ENCODE measurements around the gene PAX7. TPM values are rescaled to one million over a fixed set of nuclear protein-coding genes. Genes with fewer than 3 reads are reported as not detected.

The PAX7 gene
- total RNA-seq, 1 donor from 2014 or later: 0.05 TPM

DNA sequence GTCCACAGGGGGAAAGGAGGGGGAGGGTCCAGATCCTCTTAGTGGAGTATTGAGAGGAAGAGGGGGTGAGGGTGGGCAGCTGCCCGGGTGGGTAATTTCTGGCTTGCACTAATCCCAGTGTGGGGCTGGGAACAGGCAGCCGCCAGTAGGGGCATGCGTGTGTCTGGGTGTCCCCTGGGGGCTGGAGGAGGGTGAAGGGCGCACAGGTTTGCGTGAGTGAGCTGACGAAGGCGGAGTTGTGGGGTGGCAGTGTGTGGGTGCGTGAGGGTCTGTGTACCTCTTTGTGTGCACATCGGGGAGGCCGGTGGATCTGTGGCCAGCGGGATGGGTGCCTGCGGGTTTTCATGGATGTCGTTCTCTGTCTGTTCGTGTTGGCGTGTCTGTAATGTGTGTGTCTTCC is 97.3 kb downstream of the PAX7 start:
- no peaks in the 10 kb centered on the region for H3K9me3 Mint-ChIP-seq (ENCODE audit: unreplicated experiment)
- H3K4me3 Mint-ChIP-seq (ENCODE audit: unreplicated experiment): no peak overlapping the region
- no peak overlapping the region for H3K27ac ChIP-seq (ENCODE audit: low read depth, low read length)
- H3K27me3 ChIP-seq (ENCODE audit: insufficient read depth, low read length): peaks cover 5% of the 10 kb centered on the region
- FAIRE-seq: no peak
- H3K9ac ChIP-seq (ENCODE audit: low read length): no peak overlapping the region
- H3K4me1 Mint-ChIP-seq (ENCODE audit: low read depth, unreplicated experiment): no peaks in the 10 kb centered on the region
- H3K9me3 ChIP-seq (ENCODE audit: insufficient read depth, low read depth, low read length): no peaks in the 10 kb centered on the region
- TF ChIP-seq EZH2 (IDR thresholded peaks at IDR 0.05; ENCODE audit: insufficient read depth, low read length): no peak
- TF ChIP-seq, protein P1, sequence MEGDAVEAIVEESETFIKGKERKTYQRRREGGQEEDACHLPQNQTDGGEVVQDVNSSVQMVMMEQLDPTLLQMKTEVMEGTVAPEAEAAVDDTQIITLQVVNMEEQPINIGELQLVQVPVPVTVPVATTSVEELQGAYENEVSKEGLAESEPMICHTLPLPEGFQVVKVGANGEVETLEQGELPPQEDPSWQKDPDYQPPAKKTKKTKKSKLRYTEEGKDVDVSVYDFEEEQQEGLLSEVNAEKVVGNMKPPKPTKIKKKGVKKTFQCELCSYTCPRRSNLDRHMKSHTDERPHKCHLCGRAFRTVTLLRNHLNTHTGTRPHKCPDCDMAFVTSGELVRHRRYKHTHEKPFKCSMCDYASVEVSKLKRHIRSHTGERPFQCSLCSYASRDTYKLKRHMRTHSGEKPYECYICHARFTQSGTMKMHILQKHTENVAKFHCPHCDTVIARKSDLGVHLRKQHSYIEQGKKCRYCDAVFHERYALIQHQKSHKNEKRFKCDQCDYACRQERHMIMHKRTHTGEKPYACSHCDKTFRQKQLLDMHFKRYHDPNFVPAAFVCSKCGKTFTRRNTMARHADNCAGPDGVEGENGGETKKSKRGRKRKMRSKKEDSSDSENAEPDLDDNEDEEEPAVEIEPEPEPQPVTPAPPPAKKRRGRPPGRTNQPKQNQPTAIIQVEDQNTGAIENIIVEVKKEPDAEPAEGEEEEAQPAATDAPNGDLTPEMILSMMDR (IDR thresholded peaks at IDR 0.05; ENCODE audit: insufficient read depth, low read depth, low read length): no peak
- no peak overlapping the region for H3K27ac Mint-ChIP-seq (ENCODE audit: unreplicated experiment)
- H4K20me1 ChIP-seq (ENCODE audit: insufficient read depth, low read length): no peaks in the 10 kb centered on the region
- H3K4me2 ChIP-seq (ENCODE audit: low read length): no peak overlapping the region
- no peak overlapping the region for H2AFZ ChIP-seq (ENCODE audit: low read depth, low read length)
- no peaks in the 10 kb centered on the region for H3K36me3 Mint-ChIP-seq (ENCODE audit: low read depth, unreplicated experiment)
- H3K4me1 ChIP-seq (ENCODE audit: insufficient read depth, low read length): no peaks in the 10 kb centered on the region
- H3K79me2 ChIP-seq (ENCODE audit: insufficient read depth, low read length): no peaks in the 10 kb centered on the region
- no peak for DNase-seq (ENCODE audit: low read depth)
- peaks cover 60% of the 10 kb centered on the region for H3K27me3 Mint-ChIP-seq (ENCODE audit: low read depth, unreplicated experiment)
- H3K36me3 ChIP-seq (ENCODE audit: insufficient read depth, low read length): no peaks in the 10 kb centered on the region
- H3K4me3 ChIP-seq (ENCODE audit: insufficient read depth, low read depth, low read length): no peak overlapping the region

DNA sequence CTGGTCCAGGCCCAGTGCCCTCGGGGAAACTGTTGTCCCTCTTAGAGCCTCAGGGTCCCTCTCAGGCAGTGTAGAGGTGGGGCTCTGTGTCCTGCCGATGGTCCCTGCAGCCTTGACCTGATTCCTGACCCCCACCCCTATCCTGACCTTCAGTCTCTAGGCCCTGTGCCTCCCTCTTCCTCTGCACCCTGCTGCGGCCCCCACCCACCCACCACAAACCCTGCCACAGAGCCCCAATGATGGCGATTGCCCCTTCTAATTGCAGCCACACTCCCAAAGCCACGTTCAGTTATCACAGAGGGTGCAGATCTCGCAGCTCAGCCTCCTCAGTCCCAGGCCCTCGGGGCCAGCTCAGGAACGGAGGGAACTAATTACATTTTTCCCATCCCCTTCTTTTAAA is 99.7 kb downstream of the PAX7 start:
- Mint-ChIP-seq H3K9me3 (ENCODE audit: unreplicated experiment) (no peaks in the 10 kb centered on the region), H3K4me3 (ENCODE audit: unreplicated experiment) (no peak overlapping the region), H3K27me3 (ENCODE audit: low read depth, unreplicated experiment) (peaks cover 71% of the 10 kb centered on the region), H3K4me1 (ENCODE audit: low read depth, unreplicated experiment) (no peaks in the 10 kb centered on the region), H3K27ac (ENCODE audit: unreplicated experiment) (no peak overlapping the region), H3K36me3 (ENCODE audit: low read depth, unreplicated experiment) (no peaks in the 10 kb centered on the region)
- no peaks in the 10 kb centered on the region for H3K9me3 ChIP-seq (ENCODE audit: insufficient read depth, low read depth, low read length)
- H3K9ac ChIP-seq (ENCODE audit: low read length): no peak overlapping the region
- no peak overlapping the region for H2AFZ ChIP-seq (ENCODE audit: low read depth, low read length)
- FAIRE-seq (no peak), DNase-seq (ENCODE audit: low read depth) (no peak)
- H4K20me1 ChIP-seq (ENCODE audit: insufficient read depth, low read length): no peaks in the 10 kb centered on the region
- H3K4me1 ChIP-seq (ENCODE audit: insufficient read depth, low read length): no peaks in the 10 kb centered on the region
- H3K4me2 ChIP-seq (ENCODE audit: low read length): no peak overlapping the region
- no peak overlapping the region for H3K27ac ChIP-seq (ENCODE audit: low read depth, low read length)
- no peaks in the 10 kb centered on the region for H3K79me2 ChIP-seq (ENCODE audit: insufficient read depth, low read length)
- TF ChIP-seq EZH2 (IDR thresholded peaks at IDR 0.05; ENCODE audit: insufficient read depth, low read length): no peak
- no peak overlapping the region for H3K4me3 ChIP-seq (ENCODE audit: insufficient read depth, low read depth, low read length)
- H3K27me3 ChIP-seq (ENCODE audit: insufficient read depth, low read length): peaks cover 6% of the 10 kb centered on the region
- no peaks in the 10 kb centered on the region for H3K36me3 ChIP-seq (ENCODE audit: insufficient read depth, low read length)

DNA sequence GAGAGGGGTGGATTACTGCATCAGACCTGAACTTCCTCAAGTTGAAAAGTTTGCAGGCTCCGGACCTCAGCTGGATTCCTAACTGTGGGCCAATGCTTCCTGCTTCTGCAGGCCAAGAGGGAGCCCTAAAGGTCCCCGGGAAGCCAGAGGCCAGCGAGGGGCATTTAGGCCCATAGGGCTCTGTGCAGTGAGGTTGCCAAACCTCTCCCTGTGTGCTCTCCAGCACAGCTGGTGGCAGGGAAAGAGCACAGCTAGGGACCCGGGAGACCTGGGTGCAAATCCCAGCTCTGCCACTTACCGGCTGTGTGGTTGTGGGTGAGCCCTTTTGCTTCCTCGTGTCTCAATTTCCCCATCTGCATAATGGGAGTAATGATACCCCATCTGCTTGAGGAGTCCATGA is 100.5 kb downstream of the PAX7 start:
- FAIRE-seq (no peak), DNase-seq (ENCODE audit: low read depth) (no peak)
- peaks cover 69% of the 10 kb centered on the region for H3K27me3 Mint-ChIP-seq (ENCODE audit: low read depth, unreplicated experiment)

More for the DNA sequence above, 100.5 kb downstream of the PAX7 start:
- peaks cover 4% of the 10 kb centered on the region for H3K27me3 ChIP-seq (ENCODE audit: insufficient read depth, low read length)
- no peak for TF ChIP-seq EZH2 (IDR thresholded peaks at IDR 0.05; ENCODE audit: insufficient read depth, low read length)
- TF ChIP-seq, protein P1 (IDR thresholded peaks at IDR 0.05; ENCODE audit: insufficient read depth, low read depth, low read length): no peak
- no peak overlapping the region for H2AFZ ChIP-seq (ENCODE audit: low read depth, low read length)
- no peak overlapping the region for H3K4me3 Mint-ChIP-seq (ENCODE audit: unreplicated experiment)
- no peaks in the 10 kb centered on the region for H3K4me1 Mint-ChIP-seq (ENCODE audit: low read depth, unreplicated experiment)
- H3K27ac ChIP-seq (ENCODE audit: low read depth, low read length): no peak overlapping the region
- no peaks in the 10 kb centered on the region for H3K9me3 Mint-ChIP-seq (ENCODE audit: unreplicated experiment)
- H3K4me2 ChIP-seq (ENCODE audit: low read length): no peak overlapping the region
- H4K20me1 ChIP-seq (ENCODE audit: insufficient read depth, low read length): no peaks in the 10 kb centered on the region
- no peak overlapping the region for H3K4me3 ChIP-seq (ENCODE audit: insufficient read depth, low read depth, low read length)
- no peaks in the 10 kb centered on the region for H3K36me3 ChIP-seq (ENCODE audit: insufficient read depth, low read length)
- no peak overlapping the region for H3K9ac ChIP-seq (ENCODE audit: low read length)
- H3K79me2 ChIP-seq (ENCODE audit: insufficient read depth, low read length): no peaks in the 10 kb centered on the region
- no peaks in the 10 kb centered on the region for H3K36me3 Mint-ChIP-seq (ENCODE audit: low read depth, unreplicated experiment)
- no peaks in the 10 kb centered on the region for H3K4me1 ChIP-seq (ENCODE audit: insufficient read depth, low read length)
- H3K9me3 ChIP-seq (ENCODE audit: insufficient read depth, low read depth, low read length): no peaks in the 10 kb centered on the region
- H3K27ac Mint-ChIP-seq (ENCODE audit: unreplicated experiment): no peak overlapping the region

Data from astrocyte (in vitro differentiated cells and primary cell).